Measurements from ENCODE around the gene IL1R2.

IL1R2 gene

DNA sequence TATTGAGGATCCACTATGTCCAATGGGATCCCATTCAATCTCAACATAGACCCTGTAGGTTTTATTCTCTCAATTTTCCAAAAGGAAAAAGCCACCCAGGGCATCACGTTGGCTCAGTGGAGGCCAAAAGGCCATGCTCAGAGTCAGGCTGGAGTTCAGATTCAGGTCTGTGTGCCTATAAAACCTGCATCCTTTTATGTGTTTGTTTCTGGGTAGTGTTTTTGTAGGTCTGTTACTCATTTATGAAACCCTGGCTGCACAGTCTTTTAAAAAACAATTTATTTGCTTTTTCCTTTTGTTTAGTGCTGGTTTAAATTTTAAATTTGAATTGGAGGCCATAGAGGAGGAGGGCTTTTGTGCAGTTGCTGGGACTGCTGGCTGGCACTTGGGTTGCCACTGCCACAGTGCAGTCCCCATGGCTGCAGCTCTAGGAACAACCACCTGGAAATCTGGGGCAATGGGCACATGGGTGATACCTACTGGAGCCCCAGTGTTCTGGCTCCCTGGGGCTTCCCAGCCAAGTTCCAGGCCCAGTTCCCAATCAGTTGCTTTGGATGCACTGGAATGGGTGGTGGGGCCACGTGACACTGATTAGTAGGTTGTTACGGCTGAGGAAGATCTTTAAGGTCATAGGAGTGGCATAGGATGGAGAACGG lies 31.3 kb downstream of the IL1R2 start:
- no peak for DNase-seq (ENCODE audit: low spot score)

GRCh38 chr2:102024410-102024809 lies 32.6 kb downstream of the IL1R2 start:
- DNase-seq (ENCODE audit: low spot score): no peak

DNA sequence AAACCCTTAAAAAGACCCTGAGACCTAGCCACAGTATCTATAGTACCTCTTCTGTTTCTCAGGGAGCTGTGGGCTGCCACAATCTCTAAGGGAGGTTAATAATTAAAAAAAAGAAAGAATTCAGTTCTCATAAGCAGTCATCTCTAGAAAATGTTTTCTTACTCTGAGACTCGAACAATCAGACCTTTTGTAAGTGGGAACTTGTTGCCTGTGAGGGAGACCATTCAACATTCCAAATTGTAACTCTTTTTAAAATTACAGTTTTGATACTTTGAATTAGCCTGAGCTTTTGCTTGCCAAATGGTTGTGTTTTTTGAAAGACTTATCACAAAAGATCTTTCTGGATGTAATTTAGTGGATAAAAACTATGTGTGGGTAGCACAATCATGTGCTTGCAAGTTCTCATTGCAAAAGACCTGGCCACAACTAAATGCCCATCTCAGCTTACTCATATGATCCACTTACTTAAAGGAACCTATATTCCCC lies 33.3 kb downstream of the IL1R2 start:
- DNase-seq (ENCODE audit: low spot score): no peak

GRCh38 chr2:102025583-102026267 lies 34.0 kb downstream of the IL1R2 start:
- no peak for DNase-seq (ENCODE audit: low spot score)

- no peak for DNase-seq (ENCODE audit: low spot score)
Measured at GRCh38 chr2:102027036-102027980, 35.5 kb downstream of the IL1R2 start.

DNA sequence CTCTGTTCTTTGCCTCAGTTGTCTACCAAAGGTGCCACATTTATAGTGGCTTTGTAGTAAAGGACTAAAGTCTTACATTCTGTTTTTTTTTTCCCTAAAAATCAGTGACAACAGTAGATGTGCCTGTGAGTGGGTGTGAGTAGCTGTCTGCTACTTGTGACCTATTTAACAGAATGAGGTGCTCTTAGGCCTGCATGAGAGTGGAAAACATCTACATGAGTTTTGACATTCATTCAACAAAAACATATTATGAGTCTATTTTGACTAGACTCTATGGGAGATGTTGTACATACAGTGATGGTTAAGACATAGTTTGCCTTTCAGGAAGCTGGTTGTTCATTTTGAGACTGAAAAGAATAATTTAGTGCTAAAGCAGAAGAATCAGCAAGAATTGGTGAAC lies 36.7 kb downstream of the IL1R2 start:
- no peak for DNase-seq (ENCODE audit: low spot score)

DNA sequence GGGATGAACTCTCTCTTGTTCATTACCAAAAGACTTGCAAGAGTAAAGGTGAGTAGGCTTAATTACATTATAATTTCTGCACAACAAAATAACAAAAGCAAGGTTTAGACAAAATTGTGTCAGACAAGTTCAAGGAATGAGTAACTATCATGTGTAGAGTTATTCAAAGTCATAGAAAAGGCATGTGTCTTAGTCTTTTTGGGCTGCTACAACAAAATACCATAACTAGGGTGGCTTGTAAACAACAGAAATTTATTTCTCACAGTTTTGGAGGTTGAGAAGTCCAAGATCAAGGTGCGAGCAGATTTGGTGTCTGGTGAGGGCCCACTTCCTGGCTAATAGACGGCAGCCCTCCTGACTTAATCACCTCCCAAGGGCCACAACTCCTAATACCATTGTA lies 37.6 kb downstream of the IL1R2 start:
- no peak for DNase-seq (ENCODE audit: low spot score)

DNA sequence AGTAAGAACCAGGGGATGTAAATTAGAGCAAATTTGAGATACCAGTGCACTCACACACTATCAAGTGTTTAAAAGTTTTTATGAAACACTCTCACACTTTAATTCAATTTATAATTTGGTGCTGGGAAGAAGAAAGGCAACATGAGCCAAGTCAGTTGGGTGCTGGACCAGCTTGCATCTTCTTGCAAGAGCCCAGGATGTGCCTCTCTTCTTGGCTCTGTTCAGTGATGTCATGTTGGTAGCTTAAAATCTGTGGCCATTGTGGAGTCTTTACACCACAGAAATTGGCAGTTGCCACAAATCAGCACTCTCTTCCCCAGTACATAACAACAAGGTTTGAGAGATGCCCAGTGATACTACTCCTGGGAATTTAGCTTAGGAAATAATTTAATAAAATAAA lies 38.2 kb downstream of the IL1R2 start:
- DNase-seq (ENCODE audit: low spot score): no peak

DNA sequence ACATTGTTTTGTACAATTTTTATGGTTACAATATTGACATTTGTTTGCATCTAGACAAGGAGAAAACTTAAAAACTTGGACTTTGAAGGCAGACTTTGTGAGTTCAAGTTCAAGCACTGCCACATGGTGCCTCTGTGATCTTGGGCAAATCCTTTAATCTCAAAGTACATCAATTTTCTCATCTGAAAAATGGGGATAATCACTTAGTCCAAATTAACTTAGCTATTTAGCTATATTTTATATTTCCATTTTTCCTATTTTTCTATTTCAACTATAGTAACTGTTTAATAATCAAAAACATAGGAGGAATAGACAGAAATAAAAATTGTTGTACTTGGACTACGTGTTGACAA lies 38.7 kb downstream of the IL1R2 start:
- DNase-seq (ENCODE audit: low spot score): no peak

GRCh38 chr2:102030855-102031527 lies 39.2 kb downstream of the IL1R2 start:
- no peak for DNase-seq (ENCODE audit: low spot score)

DNA sequence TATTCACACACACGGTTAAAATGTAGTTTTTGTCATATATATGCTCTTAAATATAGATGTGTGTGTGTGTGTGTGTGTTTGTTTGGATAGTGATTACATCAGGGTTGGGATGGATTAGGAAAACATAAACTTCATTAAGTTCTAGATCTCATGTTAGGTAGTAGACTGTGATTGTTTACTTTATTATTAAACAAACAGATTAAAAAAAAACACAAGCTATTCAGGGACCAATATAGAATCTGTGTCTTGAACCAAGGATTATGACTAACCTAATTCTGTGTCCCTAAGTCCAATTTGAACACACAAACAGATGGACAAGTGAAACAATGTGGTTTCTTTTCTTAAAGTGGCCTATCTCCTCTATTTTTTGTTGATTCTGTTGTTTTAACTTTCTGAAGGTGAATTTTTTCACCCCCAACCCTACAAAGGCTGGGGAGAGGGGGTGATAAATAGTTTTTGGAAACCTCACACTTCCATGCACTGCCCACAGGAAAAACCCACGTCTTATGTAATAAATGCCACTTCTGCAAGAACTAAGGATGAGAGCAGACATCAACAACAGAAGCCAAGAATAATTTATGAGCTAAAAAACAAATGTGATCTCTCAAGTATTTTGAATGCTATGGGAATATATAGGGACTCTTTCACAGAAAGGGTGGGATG lies 40.7 kb downstream of the IL1R2 start:
- DNase-seq (ENCODE audit: low spot score): no peak

GRCh38 chr2:102033031-102033749 lies 41.4 kb downstream of the IL1R2 start:
- DNase-seq (ENCODE audit: low spot score): peak; percentile 51

- no peak for DNase-seq (ENCODE audit: low spot score)
Measured at GRCh38 chr2:102033750-102034682, 42.3 kb downstream of the IL1R2 start.

- no peak for DNase-seq (ENCODE audit: low spot score)
Measured at GRCh38 chr2:102034683-102035548, 43.2 kb downstream of the IL1R2 start.

DNA sequence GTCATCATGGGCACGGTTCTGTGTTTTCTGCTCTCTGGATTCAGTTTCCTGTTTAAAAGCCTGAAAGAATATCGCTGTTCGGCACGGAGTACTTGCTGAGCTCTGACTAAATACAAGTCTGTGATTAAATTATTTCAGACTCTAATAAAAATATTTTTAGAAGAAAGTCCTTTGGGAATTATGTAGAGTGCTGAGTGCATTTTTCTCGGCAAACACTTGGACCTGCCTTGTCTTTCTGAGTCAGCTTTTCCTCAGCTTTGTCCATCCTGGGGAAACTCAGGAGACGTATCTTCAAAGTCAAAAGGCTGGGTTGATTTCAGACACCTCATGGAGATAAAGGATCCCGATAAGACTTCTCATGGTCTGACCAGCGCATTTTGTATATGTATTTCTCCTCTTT lies 45.9 kb downstream of the IL1R2 start:
- no peak for DNase-seq (ENCODE audit: low spot score)

DNA sequence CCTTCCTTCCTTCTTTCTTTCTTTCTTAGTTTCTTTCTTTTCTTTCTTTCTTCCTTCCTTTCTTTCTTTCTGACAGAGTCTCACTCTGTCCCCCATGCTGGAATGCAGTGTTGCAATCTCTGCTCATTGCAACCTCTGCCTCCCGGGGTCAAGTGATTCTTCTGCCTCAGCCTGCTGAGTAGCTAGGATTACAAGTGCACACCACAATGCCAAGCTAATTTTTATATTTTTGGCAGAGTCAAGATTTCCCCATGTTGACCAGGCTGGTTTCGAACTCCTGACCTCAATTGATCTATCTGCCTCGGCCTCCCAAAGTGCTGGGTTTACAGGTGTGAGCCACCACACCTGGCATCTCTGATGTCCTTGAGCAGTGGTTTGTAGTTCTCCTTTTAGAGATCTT lies 48.5 kb downstream of the IL1R2 start:
- DNase-seq (ENCODE audit: low spot score): no peak

- no peak for DNase-seq (ENCODE audit: low spot score)
Measured at GRCh38 chr2:102041351-102041750, 49.6 kb downstream of the IL1R2 start.

DNA sequence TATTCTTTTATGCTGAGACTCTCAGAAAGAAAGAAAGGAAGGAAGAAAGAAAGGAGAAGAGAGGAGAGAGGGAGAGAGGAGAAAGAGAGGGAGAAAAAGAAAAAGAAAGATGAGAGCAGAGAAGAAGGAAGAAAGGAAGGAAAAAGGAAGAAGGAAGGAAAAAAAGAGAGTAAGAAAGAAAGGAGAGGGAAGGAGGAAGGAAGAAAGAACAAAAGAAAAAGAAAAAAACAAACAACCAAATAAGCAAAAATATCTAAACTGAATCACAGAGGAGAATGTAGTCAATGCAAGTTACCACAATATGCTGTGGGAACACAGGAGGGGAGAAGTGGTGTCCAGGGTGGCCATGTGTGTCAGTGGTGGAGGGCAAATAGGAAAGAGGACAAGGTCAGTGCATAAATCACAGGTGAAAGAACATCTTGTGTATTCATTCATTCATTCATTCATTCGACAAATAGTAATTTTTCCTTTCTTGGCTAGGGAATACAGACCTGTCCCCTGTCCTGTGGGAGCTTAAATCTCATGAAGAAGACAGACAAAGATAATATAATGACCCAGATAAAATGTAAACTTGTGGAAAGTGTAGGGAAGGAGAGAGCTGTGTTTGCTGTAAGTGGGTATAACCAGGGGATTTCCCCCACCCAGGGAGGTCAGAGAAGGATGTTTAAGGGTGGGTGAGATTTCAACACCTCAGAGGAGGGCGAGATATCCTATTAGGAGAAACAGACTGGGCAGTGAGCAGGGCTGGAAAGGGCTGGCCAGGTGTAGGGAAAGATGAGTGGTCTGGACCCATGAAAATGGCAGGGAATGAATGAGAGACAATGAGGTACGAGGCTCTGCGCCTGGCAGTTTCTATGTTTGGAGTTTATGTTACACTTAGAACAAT lies 50.7 kb downstream of the IL1R2 start:
- DNase-seq (ENCODE audit: low spot score): no peak

All from SW480 (cell line).